Astrocyte (in vitro differentiated cells and primary cell): ENCODE data around the gene RAPGEF4. TPM values are rescaled to one million over a fixed set of nuclear protein-coding genes. Genes with fewer than 3 reads are reported as not detected.

Source experiments
- DNase-seq: peaks from one replicate; pipeline ENCODE4 v3.0.0-alpha.2; 2010; ENCODE audit warnings: low read depth
- FAIRE-seq: peaks from 2 replicates; lab custom pipeline; 2011; peaks lifted over from hg19 to GRCh38; lab: Jason Lieb, UNC
- H2AFZ ChIP-seq: 2 replicates; pipeline ENCODE4 v1.6.0; 2012; ENCODE audit warnings: low read depth, low read length, inconsistent platforms
- H3K27ac ChIP-seq: 2 replicates; pipeline ENCODE4 v1.5.1; 2011; ENCODE audit warnings: low read depth, low read length, inconsistent platforms
- H3K27me3 ChIP-seq: 2 replicates; pipeline ENCODE4 v1.6.0; 2011; ENCODE audit warnings: low read length, inconsistent platforms; ENCODE audit not compliant: insufficient read depth
- H3K36me3 ChIP-seq: 2 replicates; pipeline ENCODE4 v1.5.1; 2011; ENCODE audit warnings: low read length, inconsistent platforms; ENCODE audit not compliant: insufficient read depth
- H3K4me1 ChIP-seq: 2 replicates; pipeline ENCODE4 v1.5.1; 2011; ENCODE audit warnings: low read length, inconsistent platforms; ENCODE audit not compliant: insufficient read depth
- H3K4me2 ChIP-seq: 2 replicates; pipeline ENCODE4 v1.6.0; 2012; ENCODE audit warnings: low read length, inconsistent platforms
- H3K4me3 ChIP-seq: 2 replicates; pipeline ENCODE4 v1.5.1; 2011; ENCODE audit warnings: low read depth, mild to moderate bottlenecking, low read length, inconsistent platforms; ENCODE audit not compliant: insufficient read depth
- H3K79me2 ChIP-seq: 2 replicates; pipeline ENCODE4 v1.6.0; 2012; ENCODE audit warnings: mild to moderate bottlenecking, low read length, inconsistent platforms; ENCODE audit not compliant: insufficient read depth
- H3K9ac ChIP-seq: 2 replicates; pipeline ENCODE4 v1.6.0; 2012; ENCODE audit warnings: mild to moderate bottlenecking, low read length, inconsistent platforms
- H3K9me3 ChIP-seq: 2 replicates; pipeline ENCODE4 v1.5.1; 2012; ENCODE audit warnings: low read depth, mild to moderate bottlenecking, low read length, inconsistent platforms; ENCODE audit not compliant: insufficient read depth
- H4K20me1 ChIP-seq: 2 replicates; pipeline ENCODE4 v1.6.0; 2012; ENCODE audit warnings: low read length, inconsistent platforms; ENCODE audit not compliant: insufficient read depth
- H3K27ac Mint-ChIP-seq: one replicate; pipeline ENCODE4 v1.8.0; 2021; ENCODE audit warnings: mild to moderate bottlenecking, mixed read lengths; ENCODE audit not compliant: unreplicated experiment
- H3K27me3 Mint-ChIP-seq: one replicate; pipeline ENCODE4 v1.8.0; 2021; ENCODE audit warnings: low read depth, mixed read lengths; ENCODE audit not compliant: unreplicated experiment
- H3K36me3 Mint-ChIP-seq: one replicate; pipeline ENCODE4 v1.8.0; 2021; ENCODE audit warnings: low read depth, mixed read lengths; ENCODE audit not compliant: unreplicated experiment
- H3K4me1 Mint-ChIP-seq: one replicate; pipeline ENCODE4 v1.8.0; 2021; ENCODE audit warnings: low read depth, mixed read lengths; ENCODE audit not compliant: unreplicated experiment
- H3K4me3 Mint-ChIP-seq: one replicate; pipeline ENCODE4 v1.8.0; 2021; ENCODE audit warnings: mild to moderate bottlenecking, moderate library complexity, mixed read lengths; ENCODE audit not compliant: unreplicated experiment
- H3K9me3 Mint-ChIP-seq: one replicate; pipeline ENCODE4 v1.8.0; 2021; ENCODE audit warnings: mild to moderate bottlenecking, mixed read lengths; ENCODE audit not compliant: unreplicated experiment
- CTCF ChIP-seq: IDR thresholded peaks from 2 replicates; pipeline ENCODE4 v1.5.1; 2011; ENCODE audit warnings: low read depth, mild to moderate bottlenecking, inconsistent platforms, low read length, moderate library complexity; ENCODE audit not compliant: insufficient read depth
- EZH2 ChIP-seq: IDR thresholded peaks from 2 replicates; pipeline ENCODE4 v1.6.1; 2012; ENCODE audit warnings: mild to moderate bottlenecking, low read length, inconsistent platforms; ENCODE audit not compliant: insufficient read depth
- total RNA-seq: library from RNA; stranded (reverse); gene quantifications from 2 replicates; pipeline ENCODE4 v1.2.1, GENCODE V29; 2021

The RAPGEF4 gene
- total RNA-seq, 1 donor from 2014 or later, result 1.1 TPM

- Mint-ChIP-seq H3K4me1 (peaks cover 4% of the 10 kb centered on the region), H3K27me3 (no peaks in the 10 kb centered on the region), H3K4me3 (no peak overlapping the region), H3K36me3 (no peaks in the 10 kb centered on the region), H3K9me3 (no peaks in the 10 kb centered on the region), H3K27ac (no peak overlapping the region)
- TF ChIP-seq EZH2 (no peak), CTCF (no peak)
- no peak overlapping the region for H3K4me3 ChIP-seq
- H3K9ac ChIP-seq, result no peak overlapping the region
- H4K20me1 ChIP-seq, result no peaks in the 10 kb centered on the region
- no peaks in the 10 kb centered on the region for H3K79me2 ChIP-seq
- H3K9me3 ChIP-seq, result no peaks in the 10 kb centered on the region
- no peak overlapping the region for H2AFZ ChIP-seq
- no peak overlapping the region for H3K27ac ChIP-seq
- no peak for DNase-seq
- FAIRE-seq, result no peak
- H3K4me2 ChIP-seq, result no peak overlapping the region
- H3K36me3 ChIP-seq, result no peaks in the 10 kb centered on the region
- H3K4me1 ChIP-seq, result no peaks in the 10 kb centered on the region
- H3K27me3 ChIP-seq, result no peaks in the 10 kb centered on the region
These were observed 110.9 kb downstream of the RAPGEF4 start for GRCh38 chr2:172846551-172846950.

- no peak overlapping the region for H3K4me2 ChIP-seq
- Mint-ChIP-seq H3K36me3 (no peaks in the 10 kb centered on the region), H3K27ac (no peak overlapping the region), H3K4me1 (peaks cover 4% of the 10 kb centered on the region), H3K9me3 (no peaks in the 10 kb centered on the region), H3K4me3 (no peak overlapping the region), H3K27me3 (no peaks in the 10 kb centered on the region)
- DNase-seq (no peak), FAIRE-seq (no peak)
- no peak overlapping the region for H3K27ac ChIP-seq
- no peaks in the 10 kb centered on the region for H3K36me3 ChIP-seq
- TF ChIP-seq CTCF, result no peak
- TF ChIP-seq EZH2, result no peak
- H3K79me2 ChIP-seq, result no peaks in the 10 kb centered on the region
- H3K9ac ChIP-seq, result no peak overlapping the region
- H3K4me1 ChIP-seq, result no peaks in the 10 kb centered on the region
- no peaks in the 10 kb centered on the region for H3K27me3 ChIP-seq
- no peaks in the 10 kb centered on the region for H4K20me1 ChIP-seq
- no peaks in the 10 kb centered on the region for H3K9me3 ChIP-seq
- H3K4me3 ChIP-seq, result no peak overlapping the region
- H2AFZ ChIP-seq, result no peak overlapping the region
These were observed 111.5 kb downstream of the RAPGEF4 start for GRCh38 chr2:172847188-172847587.

GRCh38 chr2:172848519-172848918 lies 112.9 kb downstream of the RAPGEF4 start:
- Histone ChIP-seq H3K36me3 (no peaks in the 10 kb centered on the region), H3K4me3 (no peak overlapping the region), H4K20me1 (no peaks in the 10 kb centered on the region), H3K27me3 (no peaks in the 10 kb centered on the region), H3K9ac (no peak overlapping the region), H2AFZ (no peak overlapping the region), H3K79me2 (no peaks in the 10 kb centered on the region), H3K4me1 (no peaks in the 10 kb centered on the region), H3K4me2 (no peak overlapping the region), H3K27ac (no peak overlapping the region), H3K9me3 (no peaks in the 10 kb centered on the region)
- H3K27me3 Mint-ChIP-seq, result no peaks in the 10 kb centered on the region
- peaks cover 4% of the 10 kb centered on the region for H3K4me1 Mint-ChIP-seq
- DNase-seq, result no peak
- no peak overlapping the region for H3K27ac Mint-ChIP-seq
- no peak overlapping the region for H3K4me3 Mint-ChIP-seq
- H3K9me3 Mint-ChIP-seq, result peaks cover 2% of the 10 kb centered on the region
- no peak for TF ChIP-seq CTCF
- TF ChIP-seq EZH2, result no peak
- H3K36me3 Mint-ChIP-seq, result no peaks in the 10 kb centered on the region
- no peak for FAIRE-seq
